ENCODE data around the gene PPT2.

PPT2 gene

GRCh38 chr6:32183483-32184083 lies 29.6 kb downstream of the PPT2 start:
- TF ChIP-seq SIN3A (IDR thresholded peaks at IDR 0.05; ENCODE audit: borderline replicate concordance, insufficient read depth, low read length) = no peak
- TF ChIP-seq FOXP2 (optimal IDR thresholded peaks at IDR 0.05; ENCODE audit: borderline replicate concordance, extremely low read depth, extremely low read length, insufficient read depth) = no peak
- TF ChIP-seq, protein P1, sequence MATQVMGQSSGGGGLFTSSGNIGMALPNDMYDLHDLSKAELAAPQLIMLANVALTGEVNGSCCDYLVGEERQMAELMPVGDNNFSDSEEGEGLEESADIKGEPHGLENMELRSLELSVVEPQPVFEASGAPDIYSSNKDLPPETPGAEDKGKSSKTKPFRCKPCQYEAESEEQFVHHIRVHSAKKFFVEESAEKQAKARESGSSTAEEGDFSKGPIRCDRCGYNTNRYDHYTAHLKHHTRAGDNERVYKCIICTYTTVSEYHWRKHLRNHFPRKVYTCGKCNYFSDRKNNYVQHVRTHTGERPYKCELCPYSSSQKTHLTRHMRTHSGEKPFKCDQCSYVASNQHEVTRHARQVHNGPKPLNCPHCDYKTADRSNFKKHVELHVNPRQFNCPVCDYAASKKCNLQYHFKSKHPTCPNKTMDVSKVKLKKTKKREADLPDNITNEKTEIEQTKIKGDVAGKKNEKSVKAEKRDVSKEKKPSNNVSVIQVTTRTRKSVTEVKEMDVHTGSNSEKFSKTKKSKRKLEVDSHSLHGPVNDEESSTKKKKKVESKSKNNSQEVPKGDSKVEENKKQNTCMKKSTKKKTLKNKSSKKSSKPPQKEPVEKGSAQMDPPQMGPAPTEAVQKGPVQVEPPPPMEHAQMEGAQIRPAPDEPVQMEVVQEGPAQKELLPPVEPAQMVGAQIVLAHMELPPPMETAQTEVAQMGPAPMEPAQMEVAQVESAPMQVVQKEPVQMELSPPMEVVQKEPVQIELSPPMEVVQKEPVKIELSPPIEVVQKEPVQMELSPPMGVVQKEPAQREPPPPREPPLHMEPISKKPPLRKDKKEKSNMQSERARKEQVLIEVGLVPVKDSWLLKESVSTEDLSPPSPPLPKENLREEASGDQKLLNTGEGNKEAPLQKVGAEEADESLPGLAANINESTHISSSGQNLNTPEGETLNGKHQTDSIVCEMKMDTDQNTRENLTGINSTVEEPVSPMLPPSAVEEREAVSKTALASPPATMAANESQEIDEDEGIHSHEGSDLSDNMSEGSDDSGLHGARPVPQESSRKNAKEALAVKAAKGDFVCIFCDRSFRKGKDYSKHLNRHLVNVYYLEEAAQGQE (IDR thresholded peaks at IDR 0.05; ENCODE audit: insufficient read depth in 1 of 2, low read depth in 2 of 2, low read length in 2 of 2) = no peak
- no peak for TF ChIP-seq POLR2AphosphoS5 (IDR thresholded peaks at IDR 0.05; ENCODE audit: low read depth, low read length)
- no peak for TF ChIP-seq TAF1 (IDR thresholded peaks at IDR 0.05; ENCODE audit: borderline replicate concordance, insufficient read depth, low read length)

GRCh38 chr6:32184084-32184640 lies 30.2 kb downstream of the PPT2 start, which contains the start of gene AGER:
TSS of gene AGER (minus strand) at chr6:32184253. CDS start at chr6:32184222, 31 bp downstream.
- no peak for TF ChIP-seq SIN3A (IDR thresholded peaks at IDR 0.05; ENCODE audit: borderline replicate concordance, insufficient read depth, low read length)
- TF ChIP-seq POLR2AphosphoS5 (IDR thresholded peaks at IDR 0.05; ENCODE audit: low read depth, low read length) = peak; percentile 48

DNA sequence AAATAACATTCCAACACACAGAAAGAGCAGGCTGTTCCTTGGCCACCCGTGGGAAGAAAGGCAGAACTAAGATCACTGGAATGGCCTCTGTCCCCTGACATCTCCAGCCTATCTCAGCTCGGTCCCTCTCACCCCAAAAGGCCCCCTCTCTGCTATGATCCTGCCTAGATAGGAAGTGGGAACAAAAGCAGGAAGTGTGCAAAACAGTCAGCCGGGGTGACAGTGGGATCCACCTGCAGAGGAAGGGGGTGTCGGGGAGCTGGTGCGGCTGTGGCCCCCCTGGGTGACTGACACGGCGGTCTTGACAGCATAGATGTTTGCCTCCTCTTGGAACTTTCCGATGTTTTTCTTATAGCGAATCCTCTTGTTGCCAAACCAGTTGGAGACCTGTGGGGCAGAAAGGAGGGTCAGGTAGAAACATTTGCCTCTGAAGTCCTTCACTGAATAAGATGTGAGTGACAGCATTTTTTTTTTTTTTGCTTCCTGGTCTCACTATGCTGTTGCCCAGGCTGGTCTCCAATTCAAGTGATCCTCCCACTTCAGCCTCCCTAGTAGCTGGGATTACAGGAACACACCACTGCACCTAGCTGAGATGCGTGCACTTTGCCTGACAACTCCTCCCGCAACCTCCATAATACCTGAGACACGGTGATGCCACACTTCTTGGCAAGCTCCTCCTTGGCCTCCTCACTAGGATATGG lies 33.2 kb downstream of the PPT2 start:
- TF ChIP-seq SIN3A (IDR thresholded peaks at IDR 0.05; ENCODE audit: borderline replicate concordance, insufficient read depth, low read length) (no peak), POLR2AphosphoS5 (IDR thresholded peaks at IDR 0.05; ENCODE audit: low read depth, low read length) (no peak), TAF1 (IDR thresholded peaks at IDR 0.05; ENCODE audit: borderline replicate concordance, insufficient read depth, low read length) (no peak), FOXP2 (optimal IDR thresholded peaks at IDR 0.05; ENCODE audit: borderline replicate concordance, extremely low read depth, extremely low read length, insufficient read depth) (no peak)
- TF ChIP-seq, protein P1 (IDR thresholded peaks at IDR 0.05; ENCODE audit: insufficient read depth in 1 of 2, low read depth in 2 of 2, low read length in 2 of 2) = no peak

DNA sequence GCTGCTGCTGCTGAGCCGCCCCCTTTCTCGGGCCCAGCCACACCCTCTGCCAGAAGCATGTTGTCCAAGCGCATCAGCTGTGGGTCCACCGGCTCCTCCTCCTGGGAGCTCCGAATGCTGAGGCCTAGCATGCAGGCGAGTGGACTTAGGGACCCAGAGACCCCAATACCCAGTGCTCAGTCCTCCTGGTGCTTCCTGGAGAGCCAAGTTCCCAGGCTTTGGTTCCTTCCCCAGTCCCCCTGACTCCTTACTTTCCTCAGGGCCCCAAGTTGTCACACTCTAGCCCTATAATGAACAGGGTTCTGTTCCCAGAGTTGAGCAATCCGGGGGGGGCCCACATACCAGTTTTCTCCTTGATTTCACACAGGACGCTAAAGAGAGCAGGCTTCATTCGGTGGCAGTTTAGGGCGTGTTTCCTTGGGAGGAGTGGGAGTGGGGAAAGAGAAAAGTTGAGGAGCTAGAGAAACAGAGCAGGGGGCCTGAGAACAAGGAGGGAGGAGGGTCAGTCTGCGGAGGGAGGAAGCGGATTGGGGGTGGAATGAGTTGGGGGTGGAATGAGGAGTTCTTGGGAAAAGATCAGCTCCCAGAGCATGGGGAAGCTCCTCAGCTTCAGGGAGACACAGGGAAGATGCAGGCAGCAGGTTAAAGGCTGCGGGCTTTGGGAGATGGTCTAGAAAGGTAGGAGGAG lies 34.6 kb downstream of the PPT2 start:
- TF ChIP-seq, protein P1 (IDR thresholded peaks at IDR 0.05; ENCODE audit: insufficient read depth in 1 of 2, low read depth in 2 of 2, low read length in 2 of 2) = no peak
- TF ChIP-seq TAF1 (IDR thresholded peaks at IDR 0.05; ENCODE audit: borderline replicate concordance, insufficient read depth, low read length) (no peak), POLR2AphosphoS5 (IDR thresholded peaks at IDR 0.05; ENCODE audit: low read depth, low read length) (no peak), FOXP2 (optimal IDR thresholded peaks at IDR 0.05; ENCODE audit: borderline replicate concordance, extremely low read depth, extremely low read length, insufficient read depth) (no peak), SIN3A (IDR thresholded peaks at IDR 0.05; ENCODE audit: borderline replicate concordance, insufficient read depth, low read length) (no peak)

DNA sequence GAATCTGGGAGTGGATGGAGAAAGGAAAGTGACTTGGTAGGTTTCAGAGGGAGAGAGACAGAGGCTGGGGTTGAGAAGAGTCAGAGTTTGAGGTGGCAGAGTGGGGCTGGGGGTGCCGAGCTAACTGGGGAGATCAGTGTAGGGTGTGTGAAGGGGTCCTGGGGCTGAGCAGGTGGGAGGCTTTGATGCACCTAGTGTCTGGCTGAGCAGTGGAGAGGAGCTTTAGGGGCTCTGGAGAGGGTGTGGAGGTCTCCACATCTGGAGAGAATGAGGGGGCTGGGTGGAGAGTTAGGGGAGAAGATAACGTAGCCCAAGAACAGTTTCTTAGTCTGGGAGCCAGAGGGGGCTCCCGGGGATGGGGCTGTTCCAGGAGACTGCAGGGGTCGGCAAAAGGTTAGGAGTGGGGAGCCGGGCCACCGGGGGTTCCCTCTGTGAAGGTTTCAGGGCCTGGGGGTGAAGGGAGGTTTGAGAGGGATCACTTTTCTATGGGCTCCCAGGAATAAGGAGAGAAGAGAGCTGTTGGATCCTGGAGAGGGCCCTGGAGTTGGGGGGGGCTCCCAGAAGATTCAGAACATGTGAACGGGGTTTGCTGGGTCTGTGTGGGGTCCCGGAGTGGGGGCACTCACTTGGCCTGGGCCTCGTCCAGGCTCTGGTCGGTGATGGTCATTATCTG lies 35.3 kb downstream of the PPT2 start:
- TF ChIP-seq FOXP2 (optimal IDR thresholded peaks at IDR 0.05; ENCODE audit: borderline replicate concordance, extremely low read depth, extremely low read length, insufficient read depth) (no peak), TAF1 (IDR thresholded peaks at IDR 0.05; ENCODE audit: borderline replicate concordance, insufficient read depth, low read length) (no peak), SIN3A (IDR thresholded peaks at IDR 0.05; ENCODE audit: borderline replicate concordance, insufficient read depth, low read length) (no peak), POLR2AphosphoS5 (IDR thresholded peaks at IDR 0.05; ENCODE audit: low read depth, low read length) (no peak)
- TF ChIP-seq, protein P1 (IDR thresholded peaks at IDR 0.05; ENCODE audit: insufficient read depth in 1 of 2, low read depth in 2 of 2, low read length in 2 of 2) = no peak

All from PFSK-1 (cell line).